Activated T-cell treated with anti-CD3 and anti-CD28 coated beads, Interleukin-2, amount 50 U/mL, for 72 hours (primary cell): ENCODE measurements around the gene TACC3. TPM values are rescaled to one million over a fixed set of nuclear protein-coding genes. Genes with fewer than 3 reads are reported as not detected.

Experiments
- ATAC-seq, 2 donors: fragments of 150-1000 bp; cut with Tn5 transposase; replicated peaks in 1 of 2; 2 replicates each; pipeline ENCODE4 v1.10.0; 2021; ENCODE audit warnings: moderate library complexity in 2 of 2, mild to moderate bottlenecking in 1 of 2
- DNase-seq, 2 donors: peaks; one replicate each; pipeline ENCODE4 v3.0.0; 2021 to 2022; ENCODE audit warnings: mixed read lengths in 1 of 2
- H3K27ac Mint-ChIP-seq: one replicate; pipeline ENCODE4 v1.8.0; 2022; ENCODE audit warnings: mild to moderate bottlenecking, moderate library complexity, mixed read lengths
- H3K27me3 Mint-ChIP-seq: one replicate; pipeline ENCODE4 v1.8.0; 2022; ENCODE audit warnings: low read depth, mixed read lengths
- H3K36me3 Mint-ChIP-seq, 2 donors: one replicate each; pipeline ENCODE4 v1.8.0; 2022; ENCODE audit warnings: mixed read lengths in 2 of 2, mild to moderate bottlenecking in 1 of 2; ENCODE audit not compliant: insufficient read depth in 2 of 2
- H3K4me1 Mint-ChIP-seq: one replicate; pipeline ENCODE4 v1.8.0; 2022; ENCODE audit warnings: low read depth, mixed read lengths
- H3K4me3 Mint-ChIP-seq, 2 donors: one replicate each; pipeline ENCODE4 v1.8.0; 2022; ENCODE audit warnings: mild to moderate bottlenecking in 2 of 2, mixed read lengths in 2 of 2, moderate library complexity in 2 of 2
- H3K9me3 Mint-ChIP-seq, 2 donors: one replicate each; pipeline ENCODE4 v1.8.0; 2022; ENCODE audit warnings: mixed read lengths in 2 of 2
- total RNA-seq, 2 donors: library from RNA; stranded (reverse); gene quantifications; one replicate each; pipeline ENCODE4 v1.2.3, GENCODE V29; 2022

TACC3 gene
- total RNA-seq, 2 donors from 2014 or later, result 172 to 206 TPM

DNA sequence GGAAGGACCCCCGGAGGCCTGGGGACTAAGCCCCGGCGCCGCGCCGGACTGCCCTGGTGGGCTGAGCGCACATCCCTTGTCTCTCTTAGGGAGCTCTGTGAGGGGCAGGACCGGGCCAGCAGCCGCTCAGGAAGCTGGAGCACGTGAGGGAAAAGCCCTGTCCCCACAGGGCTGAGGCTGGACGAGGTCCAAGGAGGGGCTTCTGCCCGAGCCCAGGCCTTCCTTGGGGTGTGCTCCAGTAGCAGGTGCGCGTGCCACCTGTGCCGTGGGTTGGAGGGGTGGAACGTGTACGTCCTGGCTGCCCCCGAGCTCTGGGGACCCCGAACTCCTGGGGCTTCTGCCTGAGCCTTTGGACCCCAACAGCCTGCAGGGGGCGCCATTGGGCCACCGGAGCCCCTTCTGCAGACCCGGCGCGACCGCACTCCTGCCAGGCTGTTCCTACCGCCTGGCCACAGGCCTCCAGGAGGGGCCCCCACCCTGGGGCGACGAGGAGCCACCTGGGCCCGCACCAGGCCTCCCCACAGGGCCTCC, 27.2 kb downstream of the TACC3 start:
- no peaks in the 10 kb centered on the region for H3K9me3 Mint-ChIP-seq
- peaks cover 2 to 4% of the 10 kb centered on the region in 2 donors for H3K36me3 Mint-ChIP-seq

DNA sequence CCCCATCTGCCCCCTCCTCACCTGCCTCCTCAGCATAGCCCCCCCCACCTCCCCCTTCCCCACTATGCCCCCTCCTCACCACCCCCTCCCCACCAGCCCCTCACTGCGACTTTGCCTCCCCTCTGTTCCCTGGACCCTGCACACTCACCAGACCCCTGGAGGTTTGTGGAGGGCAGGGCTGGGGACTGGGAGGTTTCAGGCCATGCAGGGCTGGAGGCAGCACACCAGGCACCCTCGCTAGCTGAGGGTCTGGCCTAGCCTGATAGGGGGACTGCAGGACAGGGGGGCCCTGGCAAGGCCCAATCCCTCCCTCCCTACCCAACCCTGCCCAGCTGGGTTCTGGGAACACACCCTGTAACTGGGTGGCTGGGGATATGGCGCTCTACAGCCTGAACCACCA, 28.0 kb downstream of the TACC3 start:
- ATAC-seq (no peak), DNase-seq (no peak)
- no peaks in the 10 kb centered on the region for H3K4me1 Mint-ChIP-seq
- peaks cover 0 to under 1% of the 10 kb centered on the region in 2 donors for H3K36me3 Mint-ChIP-seq
- H3K27me3 Mint-ChIP-seq, result no peaks in the 10 kb centered on the region
- no peak overlapping the region for H3K4me3 Mint-ChIP-seq
- H3K9me3 Mint-ChIP-seq, result no peaks in the 10 kb centered on the region
- no peak overlapping the region for H3K27ac Mint-ChIP-seq

More for the DNA sequence above, 27.2 kb downstream of the TACC3 start:
- Mint-ChIP-seq H3K4me1 (no peaks in the 10 kb centered on the region), H3K27me3 (no peaks in the 10 kb centered on the region), H3K27ac (no peak overlapping the region), H3K4me3 (no peak overlapping the region)
- ATAC-seq (peak; percentile 64 to 67), DNase-seq (peak; percentile 90 to 91)

DNA sequence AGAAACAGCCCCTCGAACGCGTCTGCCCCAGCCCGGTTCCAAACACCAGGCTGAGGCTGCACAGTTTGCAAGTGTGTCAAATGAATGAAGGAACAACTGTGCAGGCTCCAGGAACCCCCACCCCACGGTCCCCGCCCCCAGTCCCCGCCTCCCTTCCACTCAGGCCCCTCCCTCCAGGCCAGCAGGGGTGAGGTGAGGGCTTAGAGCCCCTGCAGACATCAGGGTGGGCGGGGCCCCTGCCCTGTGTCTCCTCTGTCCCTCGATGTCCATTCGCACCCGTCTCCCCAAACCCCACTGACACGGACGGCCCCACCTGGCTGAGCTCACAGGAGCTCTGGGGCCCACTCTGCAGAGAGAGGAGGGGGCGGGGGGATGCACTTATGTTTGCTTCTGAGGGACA, 28.5 kb downstream of the TACC3 start:
- no peaks in the 10 kb centered on the region for H3K9me3 Mint-ChIP-seq
- H3K27me3 Mint-ChIP-seq, result no peaks in the 10 kb centered on the region
- H3K4me3 Mint-ChIP-seq, result no peak overlapping the region
- no peaks in the 10 kb centered on the region for H3K4me1 Mint-ChIP-seq
- DNase-seq (no peak), ATAC-seq (no peak)
- no peaks in the 10 kb centered on the region for H3K36me3 Mint-ChIP-seq
- no peak overlapping the region for H3K27ac Mint-ChIP-seq

DNA sequence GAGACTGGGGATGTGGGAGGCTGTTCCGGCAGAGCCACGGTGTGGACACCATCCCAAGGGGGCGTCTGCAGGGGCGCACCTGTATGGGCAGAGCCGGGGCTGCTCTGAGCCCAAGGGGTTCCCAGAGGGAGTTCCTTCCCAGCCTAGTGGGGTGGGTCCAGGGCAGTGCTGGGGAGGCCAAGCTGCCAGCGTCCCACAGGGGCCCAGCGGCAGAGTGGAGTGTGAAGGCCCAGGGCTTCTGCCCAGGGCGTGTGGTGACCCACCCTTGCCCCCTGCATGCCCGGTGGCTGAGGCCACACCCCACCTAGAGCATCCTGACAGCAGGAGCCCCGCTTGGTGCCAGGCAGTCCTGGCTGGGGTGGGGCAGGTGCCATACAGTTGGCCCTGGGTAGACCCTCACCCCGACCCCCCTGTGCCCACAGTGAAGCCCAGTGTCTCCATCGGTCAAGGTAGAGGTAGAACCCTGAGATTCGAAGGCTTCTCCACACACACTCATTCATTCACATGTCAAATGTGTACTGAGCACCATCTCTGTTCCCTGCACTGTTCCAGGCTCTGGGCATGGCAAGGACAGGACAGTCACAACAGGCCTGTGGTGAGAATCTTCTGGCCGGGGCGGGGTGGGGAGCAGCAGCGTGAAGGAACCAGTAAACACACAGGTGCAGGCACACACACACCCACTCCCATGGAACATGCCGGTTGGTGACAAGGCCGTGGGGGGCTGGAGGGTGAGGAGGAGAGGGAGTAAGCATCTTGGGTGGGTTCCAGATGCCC, 29.2 kb downstream of the TACC3 start:
- H3K9me3 Mint-ChIP-seq, result no peaks in the 10 kb centered on the region
- ATAC-seq, result no peak

DNA sequence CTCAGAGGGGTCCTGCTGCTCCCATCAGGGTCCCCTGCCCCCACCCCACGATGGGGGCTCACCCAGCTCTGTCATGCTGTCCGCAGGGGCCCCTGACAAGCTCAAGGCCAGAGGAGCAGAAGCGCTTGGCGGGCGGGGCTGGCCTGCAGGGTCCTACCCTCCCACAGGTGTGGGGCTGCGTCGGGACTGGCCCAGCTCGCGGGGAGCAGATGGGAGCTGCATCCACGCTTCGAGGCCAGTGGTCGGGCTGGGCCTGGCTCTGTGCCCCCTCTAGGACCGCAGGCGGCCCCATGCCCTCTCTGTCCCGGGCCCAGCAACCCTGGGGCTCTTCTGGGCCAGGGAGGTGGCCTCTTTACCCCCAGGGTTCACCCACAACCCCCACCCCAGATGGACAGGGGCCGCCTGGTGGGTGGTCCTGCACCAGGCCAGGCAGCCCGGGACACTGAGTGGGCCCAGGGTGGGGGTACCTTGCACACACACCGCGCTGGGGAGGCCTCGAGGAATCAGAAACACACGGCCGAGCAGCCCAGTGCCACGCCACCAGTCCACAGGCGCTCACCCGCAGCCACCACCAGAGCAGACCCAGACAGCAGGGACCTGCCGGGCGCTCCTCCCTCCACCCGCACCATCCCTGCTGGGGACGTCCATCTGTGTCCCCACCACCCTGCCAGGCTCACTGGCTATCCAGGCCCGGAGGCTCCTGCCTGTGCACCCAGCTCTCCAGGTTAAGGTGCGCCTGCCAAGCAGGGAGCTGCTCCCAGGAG, 30.0 kb downstream of the TACC3 start:
- no peak for ATAC-seq
- no peaks in the 10 kb centered on the region for H3K36me3 Mint-ChIP-seq

More for the DNA sequence above, 29.2 kb downstream of the TACC3 start:
- Mint-ChIP-seq H3K4me1 (no peaks in the 10 kb centered on the region), H3K27ac (no peak overlapping the region), H3K27me3 (no peaks in the 10 kb centered on the region), H3K4me3 (no peak overlapping the region), H3K36me3 (no peaks in the 10 kb centered on the region)
- no peak for DNase-seq

DNA sequence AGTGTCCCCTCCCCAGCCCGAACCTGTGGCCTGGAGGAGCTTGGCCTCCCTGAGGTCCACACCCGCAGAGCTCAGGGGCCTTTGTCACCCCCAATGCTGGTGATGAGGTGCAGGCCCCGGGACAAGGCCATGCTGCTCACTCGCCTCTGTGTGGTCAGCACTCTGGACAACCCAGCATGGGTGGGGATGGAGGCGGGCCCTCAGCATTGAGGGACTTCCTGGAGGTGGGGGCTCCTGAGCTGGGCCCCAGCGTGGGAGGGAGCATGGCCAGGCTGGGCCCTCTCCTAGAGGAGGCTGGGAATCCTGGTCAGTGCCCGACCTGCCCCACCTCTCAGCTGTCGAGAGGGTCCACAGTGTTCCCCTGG, 30.6 kb downstream of the TACC3 start:
- no peak overlapping the region for H3K4me3 Mint-ChIP-seq

More for the DNA sequence above, 30.0 kb downstream of the TACC3 start:
- no peak for DNase-seq
- H3K4me3 Mint-ChIP-seq, result no peak overlapping the region
- no peaks in the 10 kb centered on the region for H3K9me3 Mint-ChIP-seq
- H3K27ac Mint-ChIP-seq, result no peak overlapping the region
- H3K27me3 Mint-ChIP-seq, result no peaks in the 10 kb centered on the region
- no peaks in the 10 kb centered on the region for H3K4me1 Mint-ChIP-seq

DNA sequence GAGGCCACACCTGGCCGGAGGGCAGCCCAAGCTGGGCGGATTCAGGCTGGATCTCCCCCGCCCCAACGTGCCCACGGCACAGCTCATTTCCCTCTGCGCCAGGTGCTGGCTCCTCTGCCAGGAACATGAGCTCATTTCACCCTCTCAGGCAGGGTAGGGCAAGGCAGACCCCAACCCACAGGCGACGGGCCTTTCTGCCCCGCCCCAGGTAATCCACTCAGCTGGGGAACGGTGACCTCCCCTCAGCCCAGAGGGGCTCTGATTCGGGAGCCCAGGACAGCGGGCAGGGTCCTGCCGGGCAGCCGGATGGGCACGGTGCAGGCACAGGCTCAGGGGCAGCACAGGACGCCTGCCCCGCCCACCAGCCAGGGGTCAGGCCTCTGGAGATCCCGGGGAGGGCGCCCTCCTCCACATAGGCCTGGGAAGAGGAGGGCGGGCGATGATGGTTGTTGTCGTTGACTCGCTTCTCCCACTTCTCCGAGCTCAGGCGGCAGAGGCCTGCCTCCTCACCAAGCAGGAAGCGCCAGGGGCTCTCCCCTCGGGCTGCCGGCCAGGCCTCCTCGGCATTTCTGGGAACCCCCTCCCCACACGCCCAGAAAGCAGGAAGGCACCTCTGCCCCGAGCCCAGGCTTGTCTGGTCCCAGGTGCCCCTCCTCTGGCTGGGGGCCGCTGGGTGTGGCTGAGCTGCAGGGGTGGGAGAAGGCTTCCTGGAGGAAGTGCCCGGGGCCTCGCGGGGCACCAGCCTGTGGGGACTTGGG, 31.1 kb downstream of the TACC3 start:
- Mint-ChIP-seq H3K4me3 (peak overlapping the region in 1 of 2 donors; percentile 27), H3K27ac (no peak overlapping the region), H3K4me1 (no peaks in the 10 kb centered on the region), H3K9me3 (no peaks in the 10 kb centered on the region), H3K36me3 (no peaks in the 10 kb centered on the region), H3K27me3 (no peaks in the 10 kb centered on the region)
- DNase-seq, result peak; percentile 49 to 57
- peak; percentile 26 to 32 for ATAC-seq

More for the DNA sequence above, 30.6 kb downstream of the TACC3 start:
- H3K9me3 Mint-ChIP-seq, result no peaks in the 10 kb centered on the region
- no peak for DNase-seq
- ATAC-seq, result no peak
- no peaks in the 10 kb centered on the region for H3K36me3 Mint-ChIP-seq
- no peak overlapping the region for H3K27ac Mint-ChIP-seq
- no peaks in the 10 kb centered on the region for H3K4me1 Mint-ChIP-seq
- H3K27me3 Mint-ChIP-seq, result no peaks in the 10 kb centered on the region

DNA sequence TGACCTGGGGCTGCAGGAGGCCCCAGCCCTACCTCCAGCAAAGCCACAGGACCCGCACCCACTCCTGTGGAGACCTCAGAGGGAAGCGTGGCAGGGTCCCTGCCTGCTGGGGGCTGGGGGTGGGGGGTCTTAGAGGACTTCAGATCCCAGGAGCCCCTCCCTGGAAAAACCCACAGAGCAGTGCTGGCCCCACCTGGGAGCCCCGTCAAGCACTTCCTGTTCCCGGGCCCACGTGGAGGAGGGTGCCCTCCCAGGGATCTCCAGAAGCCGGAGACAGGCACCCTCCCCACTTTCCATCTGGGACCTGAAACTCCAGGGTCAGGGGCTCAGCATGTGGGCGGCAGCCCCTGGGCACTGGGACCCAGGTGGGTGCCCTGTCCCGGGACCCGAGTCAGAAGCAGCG, 32.0 kb downstream of the TACC3 start:
- no peak for DNase-seq
- no peak overlapping the region for H3K27ac Mint-ChIP-seq
- no peaks in the 10 kb centered on the region for H3K27me3 Mint-ChIP-seq
- H3K4me1 Mint-ChIP-seq, result no peaks in the 10 kb centered on the region
- H3K4me3 Mint-ChIP-seq, result no peak overlapping the region
- no peak for ATAC-seq
- no peaks in the 10 kb centered on the region for H3K36me3 Mint-ChIP-seq
- no peaks in the 10 kb centered on the region for H3K9me3 Mint-ChIP-seq

DNA sequence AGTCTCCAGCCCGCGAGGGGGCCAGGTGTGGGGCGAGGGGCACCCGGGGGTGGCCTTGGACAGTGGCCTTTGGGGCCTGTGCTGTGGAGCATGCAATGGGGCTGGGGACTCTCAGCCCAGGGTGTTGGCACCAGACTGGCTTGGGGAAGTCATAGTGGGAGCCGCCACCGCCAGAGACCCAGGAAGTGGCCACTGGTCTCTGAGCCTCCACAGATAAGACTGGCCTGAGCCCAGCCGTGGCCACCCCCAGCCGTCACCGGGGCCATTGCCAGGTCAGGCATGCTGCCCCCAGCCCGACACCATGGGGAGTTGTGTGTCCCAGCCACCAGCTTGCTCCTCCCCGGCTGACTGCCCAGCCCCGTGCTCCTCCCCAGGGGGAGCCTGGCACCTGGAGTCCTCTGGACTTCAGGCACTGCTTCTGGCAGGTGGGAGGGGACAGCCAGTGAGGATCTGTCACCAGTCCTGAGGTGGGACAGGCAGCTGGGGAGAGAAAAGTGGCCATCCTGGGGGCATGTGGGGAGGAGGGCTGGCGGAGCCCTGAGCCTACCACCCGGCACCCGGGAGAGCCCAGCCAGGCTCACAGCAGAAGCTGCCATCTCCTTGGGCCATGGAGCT, 32.5 kb downstream of the TACC3 start:
- no peaks in the 10 kb centered on the region for H3K9me3 Mint-ChIP-seq
- no peak for ATAC-seq
- no peak overlapping the region for H3K27ac Mint-ChIP-seq
- no peaks in the 10 kb centered on the region for H3K36me3 Mint-ChIP-seq
- no peaks in the 10 kb centered on the region for H3K4me1 Mint-ChIP-seq
- no peak overlapping the region for H3K4me3 Mint-ChIP-seq
- no peaks in the 10 kb centered on the region for H3K27me3 Mint-ChIP-seq
- no peak for DNase-seq

DNA sequence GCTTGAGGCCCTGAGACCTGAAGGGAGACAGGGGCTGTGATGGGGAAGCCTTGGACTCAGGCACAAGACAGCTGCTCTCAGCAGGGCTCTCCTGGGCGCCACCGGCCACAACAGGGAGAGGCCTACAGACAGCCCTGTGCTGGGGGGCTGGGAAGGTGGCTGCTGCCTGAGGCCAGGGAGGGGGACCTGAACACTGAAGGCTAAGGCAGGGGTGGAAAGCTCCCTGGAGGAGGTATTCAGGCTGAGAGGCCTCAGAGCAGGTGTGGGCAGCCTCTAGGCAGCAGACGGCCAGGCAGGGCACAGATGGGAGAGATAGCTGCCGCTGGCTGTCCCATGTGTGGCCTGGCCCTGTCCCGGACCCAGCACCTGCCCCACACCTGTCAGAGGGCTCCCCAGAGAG, 33.0 kb downstream of the TACC3 start:
- DNase-seq, result no peak
- Mint-ChIP-seq H3K9me3 (no peaks in the 10 kb centered on the region), H3K27me3 (no peaks in the 10 kb centered on the region), H3K4me1 (no peaks in the 10 kb centered on the region), H3K27ac (no peak overlapping the region), H3K4me3 (no peak overlapping the region), H3K36me3 (no peaks in the 10 kb centered on the region)
- no peak for ATAC-seq

DNA sequence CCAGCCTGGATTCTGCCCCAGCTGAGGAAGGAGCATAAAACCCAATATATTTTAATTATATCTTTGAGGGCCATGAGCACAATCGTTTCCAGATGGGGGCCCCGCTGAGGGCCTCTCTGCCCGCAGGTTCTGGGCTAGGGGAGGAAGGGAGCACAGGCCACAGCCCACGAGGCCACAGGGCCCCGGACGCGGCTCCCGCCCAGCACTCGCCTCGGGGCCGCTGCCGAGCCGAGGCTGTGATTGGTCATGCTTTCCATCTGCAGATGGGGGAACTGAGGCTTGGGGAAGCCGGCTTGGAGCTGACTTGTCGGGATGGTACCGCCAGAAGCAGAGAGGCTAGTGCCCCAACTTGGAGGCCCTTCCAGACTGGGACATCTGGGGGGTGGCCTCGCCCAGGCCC, 34.0 kb downstream of the TACC3 start:
- Mint-ChIP-seq H3K27ac (no peak overlapping the region), H3K4me3 (no peak overlapping the region), H3K27me3 (no peaks in the 10 kb centered on the region), H3K36me3 (no peaks in the 10 kb centered on the region), H3K9me3 (no peaks in the 10 kb centered on the region), H3K4me1 (no peaks in the 10 kb centered on the region)
- DNase-seq (no peak), ATAC-seq (no peak)

DNA sequence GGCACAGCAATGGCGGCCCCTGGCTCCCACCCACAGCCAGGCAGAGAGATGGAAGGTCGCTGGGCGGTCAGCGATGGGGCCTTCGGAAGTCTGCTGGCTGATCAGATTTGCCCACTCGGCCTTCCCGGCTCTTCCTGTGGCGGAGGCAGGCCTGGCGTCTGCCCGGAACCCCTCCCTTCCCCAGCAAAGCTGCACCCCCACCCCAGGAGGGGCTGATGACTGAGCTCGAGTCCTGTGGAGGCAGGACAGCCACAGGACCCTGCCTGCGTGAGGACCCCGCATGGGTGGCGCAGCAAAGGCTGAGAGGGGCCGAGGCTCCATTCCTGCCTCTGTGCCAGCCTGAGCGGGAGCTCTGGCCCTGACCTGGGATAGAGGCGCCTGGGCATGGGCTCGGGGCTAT, 34.8 kb downstream of the TACC3 start:
- no peaks in the 10 kb centered on the region for H3K9me3 Mint-ChIP-seq
- H3K27ac Mint-ChIP-seq, result no peak overlapping the region
- no peaks in the 10 kb centered on the region for H3K36me3 Mint-ChIP-seq
- ATAC-seq (no peak), DNase-seq (no peak)
- no peaks in the 10 kb centered on the region for H3K27me3 Mint-ChIP-seq
- H3K4me3 Mint-ChIP-seq, result no peak overlapping the region
- H3K4me1 Mint-ChIP-seq, result no peaks in the 10 kb centered on the region
